Kidney (tissue), 14 donors: Measurements from ENCODE around the gene CUEDC2. TPM values are rescaled to one million over a fixed set of nuclear protein-coding genes. Genes with fewer than 3 reads are reported as not detected.
A peak's percentile ranks its signal among the peaks of the same experiment; 100 is the strongest.

Experiments used
- DNase-seq, 5 donors: peaks; one replicate each; pipeline ENCODE4 v3.0.0-alpha.2; 2013 to 2020
- FAIRE-seq: peaks from 2 replicates; lab custom pipeline; 2012; peaks lifted over from hg19 to GRCh38; lab: Jason Lieb, UNC
- H3K27ac ChIP-seq, 2 donors: one replicate each; pipeline ENCODE4 v1.7.0; 2013; ENCODE audit warnings: low read depth in 2 of 2, low read length in 2 of 2, inconsistent platforms in 1 of 2
- H3K27me3 ChIP-seq: one replicate; pipeline ENCODE4 v1.7.1; 2013; ENCODE audit warnings: low read length, inconsistent platforms; ENCODE audit not compliant: control insufficient read depth, insufficient read depth
- H3K36me3 ChIP-seq, 3 donors: one replicate each; pipeline versions ENCODE4 v1.7.0 to v1.7.1; 2013; ENCODE audit warnings: low read length in 3 of 3, control low read depth in 1 of 3, inconsistent platforms in 1 of 3; ENCODE audit not compliant: insufficient read depth in 3 of 3, control insufficient read depth in 2 of 3
- H3K4me1 ChIP-seq, 3 donors: one replicate each; pipeline versions ENCODE4 v1.7.0 to v1.7.1; 2013; ENCODE audit warnings: low read length in 3 of 3, inconsistent platforms in 1 of 3, low read depth in 1 of 3; ENCODE audit not compliant: control insufficient read depth in 2 of 3, insufficient read depth in 2 of 3
- H3K4me3 ChIP-seq, 3 donors: one replicate each; pipeline versions ENCODE4 v1.7.0 to v1.8.1; 2013; ENCODE audit warnings: low read length in 3 of 3, control low read depth in 1 of 3, inconsistent platforms in 1 of 3
- H3K9ac ChIP-seq, 3 donors: one replicate each; pipeline versions ENCODE4 v1.7.0 to v1.7.1; 2013; ENCODE audit warnings: low read length in 3 of 3, control low read depth in 1 of 3, inconsistent platforms in 1 of 3
- H3K9me3 ChIP-seq, 3 donors: one replicate each; pipeline versions ENCODE4 v1.7.0 to v1.7.1; 2013; ENCODE audit warnings: low read length in 3 of 3, control low read depth in 1 of 3, inconsistent platforms in 1 of 3; ENCODE audit not compliant: control insufficient read depth in 2 of 3, insufficient read depth in 1 of 3
- intact Hi-C: fragments of 100-400 bp; cut with DNase I; formaldehyde crosslinking; loops from one replicate; pipeline ENCODE4 v1.11.1; 2022
- polyA plus RNA-seq: library from polyadenylated mRNA; stranded (reverse); fragments of 350-450 nt; fragmentation: Illumina TruSeq; extraction: RNeasy Lipid Tissue Mini Kit (QIAGEN cat#74804); gene quantifications from one replicate; pipeline ENCODE4 v1.2.3, GENCODE V29; 2014; ENCODE audit warnings: low read depth, low replicate concordance; ENCODE audit not compliant: insufficient read depth
- total RNA-seq: library from RNA; stranded (reverse); fragmentation: NEBNext Ultra II Directional; extraction: Animal tissue kit (Norgen Biotek cat#: 25700); gene quantifications from one replicate; pipeline ENCODE4 v1.2.1, GENCODE V29; 2021
- TF ChIP-seq, protein P1 (sequence below): IDR thresholded peaks from 3 replicates; pipeline ENCODE4 v1.5.1; 2012; ENCODE audit warnings: mild to moderate bottlenecking, moderate library complexity, borderline replicate concordance; ENCODE audit not compliant: insufficient read depth; ENCODE audit errors: extremely low read depth
- donor health status: control.
- donor health status: control.
- donor health status: control.
- donor health status: control.
- donor health status: control.
- donor health status: DM: yes; HTN: yes; CAD: no.
- donor health status: Normal renal cell carcinoma (clear cell type).

The CUEDC2 gene
- total and polyA plus RNA-seq, 2 donors from 2014 or later: 50.9 to 117 TPM

DNA sequence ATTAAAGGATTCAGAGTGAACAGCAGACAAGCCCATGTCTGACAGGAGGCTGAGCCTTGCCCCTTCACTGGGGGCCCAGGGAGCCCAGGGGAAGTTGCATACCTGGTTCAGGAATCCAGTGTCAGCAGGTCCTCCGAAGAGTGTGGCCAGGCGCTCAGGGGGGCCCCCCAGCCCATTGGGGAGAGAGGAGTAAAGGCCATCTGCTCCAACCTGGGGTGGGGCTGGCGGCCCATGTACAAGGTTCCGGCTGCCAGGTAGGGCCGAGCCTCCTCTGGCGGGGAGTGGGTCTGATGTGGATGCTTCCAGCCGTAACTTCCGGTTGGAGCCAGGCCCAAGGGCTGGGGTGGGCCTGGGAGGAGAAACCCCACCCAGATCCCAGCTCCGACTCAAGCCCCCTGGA, 16.1 kb downstream of the CUEDC2 start:
- FAIRE-seq (no peak), DNase-seq (no peak)
- Histone ChIP-seq H3K9ac (no peak overlapping the region), H3K27me3 (peaks cover 5% of the 10 kb centered on the region), H3K9me3 (no peaks in the 10 kb centered on the region), H3K4me1 (peaks cover 0 to 14% (median 6%) of the 10 kb centered on the region in 3 donors), H3K27ac (no peak overlapping the region), H3K4me3 (no peak overlapping the region), H3K36me3 (no peaks in the 10 kb centered on the region)
- TF ChIP-seq, protein P1, sequence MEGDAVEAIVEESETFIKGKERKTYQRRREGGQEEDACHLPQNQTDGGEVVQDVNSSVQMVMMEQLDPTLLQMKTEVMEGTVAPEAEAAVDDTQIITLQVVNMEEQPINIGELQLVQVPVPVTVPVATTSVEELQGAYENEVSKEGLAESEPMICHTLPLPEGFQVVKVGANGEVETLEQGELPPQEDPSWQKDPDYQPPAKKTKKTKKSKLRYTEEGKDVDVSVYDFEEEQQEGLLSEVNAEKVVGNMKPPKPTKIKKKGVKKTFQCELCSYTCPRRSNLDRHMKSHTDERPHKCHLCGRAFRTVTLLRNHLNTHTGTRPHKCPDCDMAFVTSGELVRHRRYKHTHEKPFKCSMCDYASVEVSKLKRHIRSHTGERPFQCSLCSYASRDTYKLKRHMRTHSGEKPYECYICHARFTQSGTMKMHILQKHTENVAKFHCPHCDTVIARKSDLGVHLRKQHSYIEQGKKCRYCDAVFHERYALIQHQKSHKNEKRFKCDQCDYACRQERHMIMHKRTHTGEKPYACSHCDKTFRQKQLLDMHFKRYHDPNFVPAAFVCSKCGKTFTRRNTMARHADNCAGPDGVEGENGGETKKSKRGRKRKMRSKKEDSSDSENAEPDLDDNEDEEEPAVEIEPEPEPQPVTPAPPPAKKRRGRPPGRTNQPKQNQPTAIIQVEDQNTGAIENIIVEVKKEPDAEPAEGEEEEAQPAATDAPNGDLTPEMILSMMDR: no peak
- intact Hi-C loops: no loop called here

DNA sequence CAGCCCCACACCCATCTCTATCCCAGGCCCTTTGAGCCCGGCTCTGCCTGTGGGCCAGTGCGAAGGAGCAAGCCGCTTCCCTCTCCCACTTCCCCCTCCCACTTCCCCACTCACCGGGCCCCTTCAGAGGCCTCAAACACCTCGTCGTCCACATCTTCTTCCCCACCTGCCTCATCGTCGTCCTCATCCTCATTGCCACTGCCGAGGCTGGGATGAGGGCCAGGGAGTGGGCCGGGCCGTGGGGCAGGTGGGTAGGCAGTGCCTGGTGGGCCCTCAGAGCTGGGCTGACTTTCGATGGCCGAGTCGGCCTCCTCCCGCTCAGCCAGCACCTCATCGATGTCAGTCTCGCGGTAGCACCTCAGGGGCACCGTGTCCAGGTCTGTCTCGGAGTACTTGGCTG, 17.6 kb downstream of the CUEDC2 start:
- Histone ChIP-seq H3K4me3 (no peak overlapping the region), H3K36me3 (no peaks in the 10 kb centered on the region), H3K9ac (no peak overlapping the region), H3K27ac (no peak overlapping the region), H3K9me3 (no peaks in the 10 kb centered on the region), H3K4me1 (peaks cover 0 to 8% (median 1%) of the 10 kb centered on the region in 3 donors), H3K27me3 (peaks cover 5% of the 10 kb centered on the region)
- FAIRE-seq (no peak), DNase-seq (peak in 1 of 5 donors; percentile 56)
- intact Hi-C loops: no loop called here
- TF ChIP-seq, protein P1: no peak

DNA sequence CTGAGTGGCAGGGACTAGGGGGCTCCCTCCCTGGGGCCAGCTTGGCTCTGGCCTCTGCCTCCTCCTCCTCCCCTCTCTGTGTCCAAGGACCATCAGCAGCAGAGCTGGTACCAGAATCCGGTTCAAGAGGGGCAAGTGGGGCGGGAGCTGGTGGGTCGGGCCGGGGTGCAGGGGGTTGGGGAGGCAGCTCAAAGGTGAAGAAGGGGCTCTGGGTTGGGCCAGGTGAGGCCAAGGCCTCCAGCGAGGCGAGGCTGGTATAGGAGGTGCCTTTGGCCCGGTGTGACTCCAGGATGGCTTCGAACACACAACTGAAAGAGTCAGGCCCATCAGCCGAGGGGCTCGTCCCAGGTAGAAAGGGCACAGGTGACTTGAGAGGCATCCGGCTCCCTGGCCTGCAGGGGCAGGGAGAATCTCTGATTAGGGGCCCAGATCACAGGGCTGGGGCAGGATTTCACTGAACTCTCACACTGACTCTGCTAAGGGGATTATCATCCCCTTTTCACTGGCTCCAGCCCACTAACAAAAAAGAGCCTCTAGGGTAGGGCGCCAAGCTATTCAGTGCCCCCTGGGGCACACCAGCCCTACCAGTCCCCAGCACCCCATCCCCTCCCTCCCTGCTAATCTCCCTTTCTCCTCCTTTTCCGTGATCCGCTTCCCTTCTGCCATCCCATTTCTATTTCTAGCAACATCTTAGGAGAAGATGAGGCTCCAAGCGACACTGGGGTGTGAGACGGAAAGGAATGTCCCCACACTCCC, 18.4 kb downstream of the CUEDC2 start:
- Histone ChIP-seq H3K27me3 (peaks cover 5% of the 10 kb centered on the region), H3K9ac (no peak overlapping the region), H3K36me3 (no peaks in the 10 kb centered on the region), H3K9me3 (no peaks in the 10 kb centered on the region), H3K27ac (no peak overlapping the region), H3K4me1 (peaks cover 0 to 3% (median 1%) of the 10 kb centered on the region in 3 donors), H3K4me3 (no peak overlapping the region)
- intact Hi-C loops: no loop called here
- FAIRE-seq: no peak
- TF ChIP-seq, protein P1: no peak
- DNase-seq: peak in 2 of 5 donors; percentile 37 to 59
